ENCODE results near the gene PNPLA2. TPM values are rescaled to one million over a fixed set of nuclear protein-coding genes. Genes with fewer than 3 reads are reported as not detected.

The PNPLA2 gene
- total RNA-seq, 6 experiments from 2014 or later = 33.2 to 97.1 (median 69.6) TPM

DNA sequence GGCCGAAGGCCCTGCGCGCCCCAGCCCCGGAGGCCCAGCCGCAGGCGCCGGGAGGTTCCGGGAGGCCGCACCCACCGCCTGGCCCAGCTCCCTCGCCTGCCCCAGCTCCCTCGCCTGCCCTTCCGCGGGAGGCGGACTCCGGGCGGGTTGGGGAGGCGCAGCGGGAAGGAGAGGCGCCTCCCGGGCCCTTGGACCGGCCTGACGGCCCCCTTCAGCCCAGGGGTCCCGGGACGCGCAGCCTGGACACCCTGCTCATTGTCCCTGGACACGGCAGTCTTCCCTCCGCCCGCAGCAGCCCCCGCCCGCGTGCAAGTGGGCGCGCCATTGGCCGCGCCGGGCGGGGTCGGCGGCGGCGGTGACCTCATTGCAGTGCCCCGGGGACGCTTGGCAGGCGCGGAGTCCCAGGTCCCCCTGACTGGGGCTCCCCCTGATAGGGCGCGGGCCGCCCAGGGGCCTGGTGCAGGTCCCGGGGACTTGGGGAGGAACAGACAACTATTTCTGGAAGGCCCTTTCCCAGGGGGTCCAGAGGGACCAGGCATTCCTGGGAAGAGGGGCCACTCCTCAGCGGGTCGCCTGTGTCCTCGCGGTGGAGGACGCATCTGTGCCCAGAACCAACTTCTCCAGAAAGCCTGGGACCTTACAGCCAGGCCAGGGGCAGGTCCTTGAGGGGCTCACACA, 14.5 kb downstream of the PNPLA2 start:
- ATAC-seq = peak; percentile 1 to 19 (median 9)
- peaks cover 0 to 56% (median 25%) of the 10 kb centered on the region in 4 donors for H3K4me1 ChIP-seq
- peak; percentile 54 for TF ChIP-seq POLR2A (IDR thresholded peaks at IDR 0.05)
- TF ChIP-seq, protein P1, sequence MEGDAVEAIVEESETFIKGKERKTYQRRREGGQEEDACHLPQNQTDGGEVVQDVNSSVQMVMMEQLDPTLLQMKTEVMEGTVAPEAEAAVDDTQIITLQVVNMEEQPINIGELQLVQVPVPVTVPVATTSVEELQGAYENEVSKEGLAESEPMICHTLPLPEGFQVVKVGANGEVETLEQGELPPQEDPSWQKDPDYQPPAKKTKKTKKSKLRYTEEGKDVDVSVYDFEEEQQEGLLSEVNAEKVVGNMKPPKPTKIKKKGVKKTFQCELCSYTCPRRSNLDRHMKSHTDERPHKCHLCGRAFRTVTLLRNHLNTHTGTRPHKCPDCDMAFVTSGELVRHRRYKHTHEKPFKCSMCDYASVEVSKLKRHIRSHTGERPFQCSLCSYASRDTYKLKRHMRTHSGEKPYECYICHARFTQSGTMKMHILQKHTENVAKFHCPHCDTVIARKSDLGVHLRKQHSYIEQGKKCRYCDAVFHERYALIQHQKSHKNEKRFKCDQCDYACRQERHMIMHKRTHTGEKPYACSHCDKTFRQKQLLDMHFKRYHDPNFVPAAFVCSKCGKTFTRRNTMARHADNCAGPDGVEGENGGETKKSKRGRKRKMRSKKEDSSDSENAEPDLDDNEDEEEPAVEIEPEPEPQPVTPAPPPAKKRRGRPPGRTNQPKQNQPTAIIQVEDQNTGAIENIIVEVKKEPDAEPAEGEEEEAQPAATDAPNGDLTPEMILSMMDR (IDR thresholded peaks at IDR 0.05) = no peak
- peak in 1 of 3 donors; percentile 73 for DNase-seq
- WGBS (ENCODE audit: insufficient coverage, low coverage, low lambda C conversion rate, missing lambda C conversion rate) = no CpG with 5 or more reads among the region's 55 CpGs
- no peaks in the 10 kb centered on the region for H3K9me3 ChIP-seq
- intact Hi-C loops (cut with DNase I) = no loop called here
- H3K36me3 ChIP-seq = peaks cover 0 to 13% (median 7%) of the 10 kb centered on the region in 4 donors
- peak overlapping the region; percentile 4 to 82 (median 63) for H3K27ac ChIP-seq
- H3K4me3 ChIP-seq = peak overlapping the region; percentile 75 to 85 (median 84)
- no peaks in the 10 kb centered on the region for H3K27me3 ChIP-seq

DNA sequence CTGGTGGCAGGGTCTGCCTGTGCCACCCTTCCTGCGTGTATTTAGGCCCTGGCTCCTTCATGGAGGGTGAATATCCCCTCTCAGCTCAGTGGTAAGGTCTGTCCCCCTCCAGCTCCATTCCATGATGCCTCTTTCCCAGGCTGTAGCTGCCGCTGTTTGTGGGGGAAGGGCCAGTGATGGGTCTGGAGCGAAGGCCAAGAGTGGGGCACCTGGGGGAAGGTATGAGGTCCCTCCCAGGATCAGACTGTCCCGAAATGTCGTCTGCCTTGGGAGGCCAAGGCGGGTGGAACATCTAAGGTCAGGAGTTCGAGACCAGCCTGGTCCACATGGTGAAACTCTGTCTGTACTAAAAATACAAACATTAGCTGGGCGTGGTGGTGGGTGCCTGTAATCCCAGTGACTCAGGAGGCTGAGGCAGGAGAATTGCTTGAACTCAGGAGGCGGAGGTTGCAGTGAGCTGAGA, 15.2 kb downstream of the PNPLA2 start:
- no peak for ATAC-seq
- intact Hi-C loops (cut with DNase I) = no loop called here

DNA sequence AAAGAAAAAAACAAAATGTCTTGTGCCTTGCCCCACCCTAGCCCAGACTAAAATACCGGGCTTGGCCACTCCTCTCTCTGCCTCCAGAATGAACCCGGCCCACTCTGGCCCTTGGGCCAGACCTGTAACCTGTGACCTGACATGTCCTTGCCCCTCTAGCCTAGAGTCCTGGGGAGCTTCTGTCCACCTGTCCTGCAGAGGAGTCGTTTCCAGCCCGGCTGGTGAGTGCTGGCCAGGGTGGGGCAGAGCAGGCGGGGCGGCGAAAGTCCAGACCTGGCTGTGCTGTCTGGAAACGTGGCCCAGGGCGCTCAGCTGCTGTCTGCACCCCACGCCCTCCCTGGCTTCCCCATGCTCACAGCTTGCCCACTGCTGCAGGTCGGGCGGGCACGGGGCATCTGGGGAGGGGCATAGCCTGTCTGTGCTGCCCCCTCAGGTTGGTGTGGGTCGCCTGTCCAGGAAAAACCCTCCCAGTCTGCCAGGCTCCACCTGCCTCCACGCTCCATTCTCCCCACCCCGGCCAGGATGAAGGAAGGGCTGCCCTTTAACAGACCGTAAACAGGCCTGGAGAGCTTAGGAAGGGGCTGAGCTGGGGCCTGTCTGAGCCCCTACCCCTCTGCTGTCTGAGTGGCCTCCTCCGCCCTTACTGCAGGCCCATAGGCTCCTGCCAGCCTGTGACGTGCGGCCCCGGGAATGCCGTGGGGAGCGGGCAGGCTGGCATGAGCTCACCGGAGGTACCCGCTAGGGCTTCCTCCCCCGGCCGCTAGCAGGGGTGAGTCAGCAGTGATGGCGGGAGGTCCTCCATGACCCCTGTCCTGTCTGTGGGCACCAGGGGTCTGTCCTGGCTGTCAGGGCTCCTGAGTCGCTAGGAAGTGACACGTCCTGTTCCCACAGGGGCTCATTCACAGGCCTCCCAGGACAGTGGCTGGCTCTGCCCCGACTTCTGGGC, 15.9 kb downstream of the PNPLA2 start:
- H3K27ac ChIP-seq = peak overlapping the region; percentile 53 to 83 (median 56)
- H3K27me3 ChIP-seq = no peaks in the 10 kb centered on the region
- WGBS (ENCODE audit: insufficient coverage, low coverage, low lambda C conversion rate, missing lambda C conversion rate) = 6% methylated on average over 9 of the region's 31 CpGs
- intact Hi-C loops (cut with DNase I) = no loop called here
- H3K9me3 ChIP-seq = no peaks in the 10 kb centered on the region
- H3K36me3 ChIP-seq = peaks cover 0 to 26% (median 16%) of the 10 kb centered on the region in 4 donors
- H3K4me3 ChIP-seq = peak overlapping the region; percentile 75 to 85 (median 84)
- DNase-seq = peak; percentile 90 to 94 (median 90)
- H3K4me1 ChIP-seq = peaks cover 0 to 43% (median 19%) of the 10 kb centered on the region in 4 donors
- TF ChIP-seq, protein P1 (IDR thresholded peaks at IDR 0.05) = no peak
- TF ChIP-seq POLR2A (IDR thresholded peaks at IDR 0.05) = peak; percentile 65
- peak; percentile 63 to 76 (median 72) for ATAC-seq

More for the DNA sequence above, 15.2 kb downstream of the PNPLA2 start:
- Histone ChIP-seq H3K27ac (peak overlapping the region; percentile 4 to 82 (median 53)), H3K4me1 (peaks cover 0 to 51% (median 24%) of the 10 kb centered on the region in 4 donors), H3K27me3 (no peaks in the 10 kb centered on the region), H3K36me3 (peaks cover 0 to 19% (median 10%) of the 10 kb centered on the region in 4 donors), H3K4me3 (peak overlapping the region; percentile 75 to 85 (median 84)), H3K9me3 (no peaks in the 10 kb centered on the region)
- no peak for TF ChIP-seq POLR2A (IDR thresholded peaks at IDR 0.05)
- TF ChIP-seq, protein P1 (IDR thresholded peaks at IDR 0.05) = no peak
- WGBS (ENCODE audit: insufficient coverage, low coverage, low lambda C conversion rate, missing lambda C conversion rate) = 28% methylated on average over 4 of the region's 9 CpGs
- no peak for DNase-seq

DNA sequence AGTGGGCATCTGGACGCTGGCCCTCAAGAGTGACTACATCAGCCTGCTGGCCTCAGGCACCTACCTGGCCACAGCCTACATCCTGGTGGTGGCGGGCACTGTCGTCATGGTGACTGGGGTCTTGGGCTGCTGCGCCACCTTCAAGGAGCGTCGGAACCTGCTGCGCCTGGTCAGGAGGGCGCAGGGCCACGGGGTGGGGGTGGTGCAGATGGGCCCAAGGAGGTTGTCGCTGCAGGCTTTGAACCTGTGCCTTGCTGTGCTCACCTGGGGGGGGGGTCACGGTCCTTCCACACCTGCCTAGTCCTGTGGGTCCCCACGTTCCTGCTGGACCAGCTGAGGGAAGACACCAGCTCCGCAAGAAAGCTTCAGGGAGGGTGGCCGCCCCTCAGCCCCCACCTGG, 17.6 kb downstream of the PNPLA2 start:
- H3K27me3 ChIP-seq = no peaks in the 10 kb centered on the region
- ATAC-seq = no peak
- H3K4me3 ChIP-seq = no peak overlapping the region
- peaks cover 0 to 33% (median 21%) of the 10 kb centered on the region in 4 donors for H3K36me3 ChIP-seq
- H3K27ac ChIP-seq = no peak overlapping the region
- TF ChIP-seq, protein P1 (IDR thresholded peaks at IDR 0.05) = no peak
- no peak for TF ChIP-seq POLR2A (IDR thresholded peaks at IDR 0.05)
- DNase-seq = no peak
- no peaks in the 10 kb centered on the region for H3K9me3 ChIP-seq
- H3K4me1 ChIP-seq = peaks cover 0 to 35% (median 15%) of the 10 kb centered on the region in 4 donors
- no CpG with 5 or more reads among the region's 14 CpGs for WGBS (ENCODE audit: insufficient coverage, low coverage, low lambda C conversion rate, missing lambda C conversion rate)
- intact Hi-C loops (cut with DNase I) = no loop called here
